Endodermal cell (in vitro differentiated cells): ENCODE measurements around the gene NAE1. TPM values are rescaled to one million over a fixed set of nuclear protein-coding genes. Genes with fewer than 3 reads are reported as not detected.
A peak's percentile ranks its signal among the peaks of the same experiment; 100 is the strongest.

Experiments used
- DNase-seq: peaks from one replicate; pipeline ENCODE4 v3.0.0-alpha.2; 2017
- H3K27ac ChIP-seq: 2 replicates; pipeline ENCODE4 v1.5.1; 2013; ENCODE audit warnings: mild to moderate bottlenecking, low read depth, low read length, moderate library complexity
- H3K27me3 ChIP-seq: 2 replicates; pipeline ENCODE4 v1.6.1; 2013; ENCODE audit warnings: mild to moderate bottlenecking, low read length, moderate library complexity; ENCODE audit not compliant: insufficient read depth, control insufficient read depth, poor library complexity, severe bottlenecking
- H3K36me3 ChIP-seq: 2 replicates; pipeline ENCODE4 v1.7.0; 2013; ENCODE audit warnings: mild to moderate bottlenecking, low read length, moderate library complexity; ENCODE audit not compliant: control insufficient read depth, insufficient read depth
- H3K4me1 ChIP-seq: one replicate; pipeline ENCODE4 v1.7.0; 2013; ENCODE audit warnings: low read length; ENCODE audit not compliant: control insufficient read depth, insufficient read depth
- H3K4me3 ChIP-seq: 2 replicates; pipeline ENCODE4 v1.5.1; 2013; ENCODE audit warnings: mild to moderate bottlenecking, low read length, moderate library complexity
- H3K9ac ChIP-seq: 2 replicates; pipeline ENCODE4 v1.6.1; 2013; ENCODE audit warnings: mild to moderate bottlenecking, low read length, moderate library complexity; ENCODE audit not compliant: poor library complexity, severe bottlenecking; ENCODE audit errors: extremely low read depth
- H3K9me3 ChIP-seq: 2 replicates; pipeline ENCODE4 v1.6.1; 2013; ENCODE audit warnings: mild to moderate bottlenecking, low read length, moderate library complexity; ENCODE audit not compliant: control insufficient read depth
- H3K27ac Mint-ChIP-seq: 2 replicates; pipeline ENCODE4 v1.8.0; 2020; ENCODE audit warnings: mixed read lengths
- H3K27me3 Mint-ChIP-seq: 2 replicates; pipeline ENCODE4 v1.8.0; 2021; ENCODE audit warnings: mild to moderate bottlenecking, mixed read lengths; ENCODE audit not compliant: insufficient read depth
- H3K36me3 Mint-ChIP-seq: 2 replicates; pipeline ENCODE4 v1.8.0; 2020; ENCODE audit warnings: low read depth, mixed read lengths
- H3K4me1 Mint-ChIP-seq: 2 replicates; pipeline ENCODE4 v1.8.0; 2020; ENCODE audit warnings: mixed read lengths
- H3K4me3 Mint-ChIP-seq: 2 replicates; pipeline ENCODE4 v1.8.0; 2020; ENCODE audit warnings: mild to moderate bottlenecking, moderate library complexity, mixed read lengths
- H3K9me3 Mint-ChIP-seq: 2 replicates; pipeline ENCODE4 v1.8.0; 2020; ENCODE audit warnings: mild to moderate bottlenecking, mixed read lengths
- WGBS, 2 experiments: methylation state at CpG; one replicate each; pipeline versions ENCODE4 v1.1.5 to v1.1.7; 2013; ENCODE audit warnings: missing lambda C conversion rate in 2 of 2, mixed read lengths in 1 of 2; ENCODE audit not compliant: insufficient coverage in 1 of 2, insufficient read length in 1 of 2; 5-methylcytosine and 5-hydroxymethylcytosine counted together
- total RNA-seq, 2 donors: library from RNA; stranded (reverse); fragmentation: NEBNext Ultra II Directional in 1 of 2; extraction: Animal tissue kit (Norgen Biotek cat#: 25700) in 1 of 2; gene quantifications; 2 replicates in 1 of 2; 3 replicates in 1 of 2; pipeline ENCODE4 v1.2.1, GENCODE V29; 2021
- TF ChIP-seq, protein P1 (sequence below): fragments of 200-600 bp; sonication (generic); conservative IDR thresholded peaks from 2 replicates; pipeline ENCODE4 v1.5.0; 2021; ENCODE audit warnings: antibody characterized with exemption, mild to moderate bottlenecking

Gene NAE1
- total RNA-seq, 2 donors from 2014 or later: 129 to 166 TPM

DNA sequence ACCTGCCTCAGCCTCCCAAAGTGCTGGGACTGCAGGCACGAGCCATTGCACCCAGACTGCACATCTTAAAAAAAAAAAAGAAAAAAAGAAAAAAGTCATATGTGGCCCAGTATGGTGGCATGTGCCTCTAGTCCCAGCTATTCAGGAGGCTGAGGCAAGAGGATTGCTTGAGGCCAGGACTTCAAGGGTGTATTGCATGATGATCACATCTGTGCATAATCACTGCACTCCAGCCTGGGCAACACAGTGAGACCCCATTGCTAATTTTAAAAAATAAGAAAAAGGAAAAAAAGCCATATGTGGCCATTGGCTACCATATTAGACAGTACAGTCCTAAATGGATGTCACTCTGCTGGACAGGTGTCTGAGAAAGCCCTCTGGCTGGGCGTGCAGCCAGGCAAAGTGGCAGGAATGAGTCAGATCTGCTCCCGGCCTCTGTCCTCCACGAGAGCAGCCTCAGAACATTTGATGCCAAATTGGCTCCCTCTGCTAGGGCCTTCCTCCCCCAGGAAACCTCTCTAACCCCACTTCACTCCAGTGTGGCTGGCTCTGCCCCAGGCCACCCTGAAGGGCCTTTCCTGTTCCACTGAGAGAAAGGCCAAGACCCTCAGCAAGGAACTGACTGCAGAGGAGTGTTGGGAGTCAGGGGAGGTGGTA lies 28.1 kb upstream of the NAE1 start:
- 82 to 100% methylated on average over 1 to 4 of the region's 4 CpGs for WGBS, 2 experiments
- Mint-ChIP-seq H3K4me3 (no peak overlapping the region), H3K36me3 (no peaks in the 10 kb centered on the region), H3K27ac (no peak overlapping the region), H3K27me3 (no peaks in the 10 kb centered on the region), H3K9me3 (no peaks in the 10 kb centered on the region), H3K4me1 (no peaks in the 10 kb centered on the region)
- Histone ChIP-seq H3K27me3 (no peaks in the 10 kb centered on the region), H3K36me3 (no peaks in the 10 kb centered on the region), H3K9me3 (no peaks in the 10 kb centered on the region), H3K4me1 (no peaks in the 10 kb centered on the region), H3K27ac (no peak overlapping the region), H3K9ac (no peak overlapping the region), H3K4me3 (no peak overlapping the region)
- peak; percentile 28 for DNase-seq
- TF ChIP-seq, protein P1, sequence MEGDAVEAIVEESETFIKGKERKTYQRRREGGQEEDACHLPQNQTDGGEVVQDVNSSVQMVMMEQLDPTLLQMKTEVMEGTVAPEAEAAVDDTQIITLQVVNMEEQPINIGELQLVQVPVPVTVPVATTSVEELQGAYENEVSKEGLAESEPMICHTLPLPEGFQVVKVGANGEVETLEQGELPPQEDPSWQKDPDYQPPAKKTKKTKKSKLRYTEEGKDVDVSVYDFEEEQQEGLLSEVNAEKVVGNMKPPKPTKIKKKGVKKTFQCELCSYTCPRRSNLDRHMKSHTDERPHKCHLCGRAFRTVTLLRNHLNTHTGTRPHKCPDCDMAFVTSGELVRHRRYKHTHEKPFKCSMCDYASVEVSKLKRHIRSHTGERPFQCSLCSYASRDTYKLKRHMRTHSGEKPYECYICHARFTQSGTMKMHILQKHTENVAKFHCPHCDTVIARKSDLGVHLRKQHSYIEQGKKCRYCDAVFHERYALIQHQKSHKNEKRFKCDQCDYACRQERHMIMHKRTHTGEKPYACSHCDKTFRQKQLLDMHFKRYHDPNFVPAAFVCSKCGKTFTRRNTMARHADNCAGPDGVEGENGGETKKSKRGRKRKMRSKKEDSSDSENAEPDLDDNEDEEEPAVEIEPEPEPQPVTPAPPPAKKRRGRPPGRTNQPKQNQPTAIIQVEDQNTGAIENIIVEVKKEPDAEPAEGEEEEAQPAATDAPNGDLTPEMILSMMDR: no peak

DNA sequence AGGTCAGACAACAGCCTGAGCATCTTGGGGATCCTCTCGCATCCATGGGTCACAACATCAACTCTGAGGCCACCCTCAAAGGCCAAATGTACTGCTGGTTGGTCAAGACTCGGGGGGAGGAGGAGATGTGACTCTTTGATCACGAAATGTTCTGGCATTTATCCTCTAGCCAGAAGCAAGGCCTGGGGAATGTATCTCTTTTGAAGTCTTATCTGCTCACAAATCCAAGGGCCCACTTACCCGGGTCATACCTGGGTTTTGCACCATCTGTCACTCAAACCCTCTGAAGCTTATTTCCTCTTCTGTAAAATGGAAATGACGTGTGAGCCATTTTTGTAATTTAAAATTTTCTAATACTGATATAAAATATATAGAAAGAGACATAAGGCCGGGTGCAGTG lies 26.7 kb upstream of the NAE1 start:
- TF ChIP-seq, protein P1: no peak
- no peaks in the 10 kb centered on the region for H3K9me3 Mint-ChIP-seq
- WGBS, 2 experiments: 88 to 90% methylated on average over 4 to 5 of the region's 6 CpGs

DNA sequence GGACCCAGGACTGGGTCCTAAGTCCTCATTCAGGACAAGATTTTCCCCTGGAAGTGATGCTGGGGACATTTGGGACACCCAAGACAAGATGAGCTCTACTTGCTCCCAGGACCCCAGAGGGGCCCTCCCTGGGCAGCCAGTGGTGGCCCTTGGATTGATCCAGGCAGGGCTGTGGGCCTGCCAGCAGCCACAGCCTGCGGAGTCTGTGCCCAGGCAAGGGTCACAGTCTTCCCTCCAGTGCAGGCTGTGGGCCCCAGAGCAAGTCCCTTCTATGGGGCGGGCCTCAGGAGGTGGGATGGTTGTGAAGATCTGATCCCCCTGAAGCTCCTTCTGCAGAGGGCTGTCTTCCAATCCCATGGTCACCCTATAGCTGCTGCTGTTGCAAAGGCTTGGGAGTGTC lies 26.0 kb upstream of the NAE1 start:
- no peaks in the 10 kb centered on the region for H3K36me3 ChIP-seq
- Mint-ChIP-seq H3K36me3 (no peaks in the 10 kb centered on the region), H3K9me3 (no peaks in the 10 kb centered on the region), H3K4me1 (no peaks in the 10 kb centered on the region), H3K27ac (no peak overlapping the region), H3K27me3 (no peaks in the 10 kb centered on the region), H3K4me3 (no peak overlapping the region)
- H3K4me3 ChIP-seq: no peak overlapping the region
- TF ChIP-seq, protein P1: no peak
- H3K27me3 ChIP-seq: no peaks in the 10 kb centered on the region
- no peaks in the 10 kb centered on the region for H3K9me3 ChIP-seq
- H3K27ac ChIP-seq: no peak overlapping the region
- peak; percentile 21 for DNase-seq
- no peak overlapping the region for H3K9ac ChIP-seq
- 84 to 100% methylated on average over 1 to 2 of the region's 2 CpGs for WGBS, 2 experiments
- H3K4me1 ChIP-seq: no peaks in the 10 kb centered on the region

More for the DNA sequence above, 26.7 kb upstream of the NAE1 start:
- Histone ChIP-seq H3K4me3 (no peak overlapping the region), H3K27ac (no peak overlapping the region), H3K9me3 (no peaks in the 10 kb centered on the region), H3K27me3 (no peaks in the 10 kb centered on the region), H3K36me3 (no peaks in the 10 kb centered on the region), H3K4me1 (no peaks in the 10 kb centered on the region), H3K9ac (no peak overlapping the region)
- Mint-ChIP-seq H3K36me3 (no peaks in the 10 kb centered on the region), H3K4me1 (no peaks in the 10 kb centered on the region), H3K4me3 (no peak overlapping the region), H3K27me3 (no peaks in the 10 kb centered on the region), H3K27ac (no peak overlapping the region)
- no peak for DNase-seq
